HL-60 (cell line): Measurements from ENCODE around the gene FHL2.

Experiments
- GABPA ChIP-seq: IDR thresholded peaks from 2 replicates; pipeline ENCODE4 v1.6.1; 2012; ENCODE audit warnings: low read depth
- POLR2AphosphoS5 ChIP-seq: IDR thresholded peaks from 2 replicates; pipeline ENCODE4 v1.6.1; 2012; ENCODE audit warnings: low read depth
- SPI1 ChIP-seq: IDR thresholded peaks from 2 replicates; pipeline ENCODE4 v1.6.1; 2012; ENCODE audit warnings: low read depth, mild to moderate bottlenecking, borderline replicate concordance
- TF ChIP-seq, protein P1 (sequence below): IDR thresholded peaks from one replicate; pipeline ENCODE4 v1.5.1; 2011; ENCODE audit warnings: low read length, control low read depth, inconsistent platforms; ENCODE audit not compliant: insufficient read depth
- TF ChIP-seq, protein P2 (sequence below): IDR thresholded peaks from 2 replicates; pipeline ENCODE4 v1.6.1; 2012; ENCODE audit warnings: low read depth; ENCODE audit not compliant: insufficient replicate concordance

DNA sequence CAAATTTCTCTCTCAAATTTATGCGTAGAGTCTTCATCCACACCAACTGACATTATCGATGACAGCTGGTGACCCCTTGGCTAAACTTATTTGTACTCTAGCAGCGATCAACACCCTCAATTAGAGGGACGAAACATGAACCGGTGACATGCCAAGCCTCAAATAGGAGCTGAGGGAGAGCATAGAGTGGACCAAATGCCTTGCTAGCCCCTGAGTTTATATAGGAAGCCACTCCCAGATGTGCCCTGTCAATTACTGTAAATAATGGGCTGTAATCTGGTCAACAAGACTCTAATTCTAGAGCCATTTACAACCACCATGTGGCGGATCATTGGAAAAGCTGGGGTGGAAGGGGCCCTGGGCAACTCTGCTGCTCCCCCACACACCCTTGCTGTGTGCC, 47.6 kb upstream of the FHL2 start:
- TF ChIP-seq, protein P1, sequence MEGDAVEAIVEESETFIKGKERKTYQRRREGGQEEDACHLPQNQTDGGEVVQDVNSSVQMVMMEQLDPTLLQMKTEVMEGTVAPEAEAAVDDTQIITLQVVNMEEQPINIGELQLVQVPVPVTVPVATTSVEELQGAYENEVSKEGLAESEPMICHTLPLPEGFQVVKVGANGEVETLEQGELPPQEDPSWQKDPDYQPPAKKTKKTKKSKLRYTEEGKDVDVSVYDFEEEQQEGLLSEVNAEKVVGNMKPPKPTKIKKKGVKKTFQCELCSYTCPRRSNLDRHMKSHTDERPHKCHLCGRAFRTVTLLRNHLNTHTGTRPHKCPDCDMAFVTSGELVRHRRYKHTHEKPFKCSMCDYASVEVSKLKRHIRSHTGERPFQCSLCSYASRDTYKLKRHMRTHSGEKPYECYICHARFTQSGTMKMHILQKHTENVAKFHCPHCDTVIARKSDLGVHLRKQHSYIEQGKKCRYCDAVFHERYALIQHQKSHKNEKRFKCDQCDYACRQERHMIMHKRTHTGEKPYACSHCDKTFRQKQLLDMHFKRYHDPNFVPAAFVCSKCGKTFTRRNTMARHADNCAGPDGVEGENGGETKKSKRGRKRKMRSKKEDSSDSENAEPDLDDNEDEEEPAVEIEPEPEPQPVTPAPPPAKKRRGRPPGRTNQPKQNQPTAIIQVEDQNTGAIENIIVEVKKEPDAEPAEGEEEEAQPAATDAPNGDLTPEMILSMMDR: no peak
- TF ChIP-seq POLR2AphosphoS5: no peak
- no peak for TF ChIP-seq GABPA
- TF ChIP-seq SPI1: no peak
- TF ChIP-seq, protein P2, sequence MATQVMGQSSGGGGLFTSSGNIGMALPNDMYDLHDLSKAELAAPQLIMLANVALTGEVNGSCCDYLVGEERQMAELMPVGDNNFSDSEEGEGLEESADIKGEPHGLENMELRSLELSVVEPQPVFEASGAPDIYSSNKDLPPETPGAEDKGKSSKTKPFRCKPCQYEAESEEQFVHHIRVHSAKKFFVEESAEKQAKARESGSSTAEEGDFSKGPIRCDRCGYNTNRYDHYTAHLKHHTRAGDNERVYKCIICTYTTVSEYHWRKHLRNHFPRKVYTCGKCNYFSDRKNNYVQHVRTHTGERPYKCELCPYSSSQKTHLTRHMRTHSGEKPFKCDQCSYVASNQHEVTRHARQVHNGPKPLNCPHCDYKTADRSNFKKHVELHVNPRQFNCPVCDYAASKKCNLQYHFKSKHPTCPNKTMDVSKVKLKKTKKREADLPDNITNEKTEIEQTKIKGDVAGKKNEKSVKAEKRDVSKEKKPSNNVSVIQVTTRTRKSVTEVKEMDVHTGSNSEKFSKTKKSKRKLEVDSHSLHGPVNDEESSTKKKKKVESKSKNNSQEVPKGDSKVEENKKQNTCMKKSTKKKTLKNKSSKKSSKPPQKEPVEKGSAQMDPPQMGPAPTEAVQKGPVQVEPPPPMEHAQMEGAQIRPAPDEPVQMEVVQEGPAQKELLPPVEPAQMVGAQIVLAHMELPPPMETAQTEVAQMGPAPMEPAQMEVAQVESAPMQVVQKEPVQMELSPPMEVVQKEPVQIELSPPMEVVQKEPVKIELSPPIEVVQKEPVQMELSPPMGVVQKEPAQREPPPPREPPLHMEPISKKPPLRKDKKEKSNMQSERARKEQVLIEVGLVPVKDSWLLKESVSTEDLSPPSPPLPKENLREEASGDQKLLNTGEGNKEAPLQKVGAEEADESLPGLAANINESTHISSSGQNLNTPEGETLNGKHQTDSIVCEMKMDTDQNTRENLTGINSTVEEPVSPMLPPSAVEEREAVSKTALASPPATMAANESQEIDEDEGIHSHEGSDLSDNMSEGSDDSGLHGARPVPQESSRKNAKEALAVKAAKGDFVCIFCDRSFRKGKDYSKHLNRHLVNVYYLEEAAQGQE: no peak
